Heart left ventricle (tissue), 16 donors: ENCODE results near the gene ASB1. TPM values are rescaled to one million over a fixed set of nuclear protein-coding genes. Genes with fewer than 3 reads are reported as not detected.

Source experiments
- ATAC-seq, 4 donors: fragments of 200-7000 bp; cut with Tn5 transposase; one replicate each; pipeline ENCODE4 v1.9.1; 2020 to 2022; ENCODE audit warnings: moderate library complexity in 4 of 4, mild to moderate bottlenecking in 3 of 4, moderate number of reproducible peaks in 1 of 4
- DNase-seq, 5 donors: peaks; one replicate each; pipeline ENCODE4 v3.0.0-alpha.2; 2020
- H3K27ac ChIP-seq, 12 donors: fragments of 200-600 bp; sonication (generic) in 4 of 12; one replicate each; pipeline versions ENCODE4 v1.5.0 to v1.8.0; 2016 to 2022; ENCODE audit warnings: mild to moderate bottlenecking in 2 of 12
- H3K27me3 ChIP-seq, 9 donors: fragments of 200-600 bp; sonication (generic) in 2 of 9; one replicate each; pipeline versions ENCODE4 v1.5.1 to v1.8.0; 2016 to 2022; ENCODE audit warnings: mild to moderate bottlenecking in 3 of 9
- H3K36me3 ChIP-seq, 9 donors: fragments of 200-600 bp; sonication (generic) in 2 of 9; one replicate each; pipeline versions ENCODE4 v1.5.0 to v1.8.0; 2018 to 2022; ENCODE audit warnings: mild to moderate bottlenecking in 2 of 9
- H3K4me1 ChIP-seq, 12 donors: fragments of 200-600 bp; sonication (generic) in 4 of 12; one replicate each; pipeline versions ENCODE4 v1.5.0 to v1.8.0; 2016 to 2022; ENCODE audit warnings: mild to moderate bottlenecking in 3 of 12
- H3K4me3 ChIP-seq, 12 donors: fragments of 200-600 bp; sonication (generic) in 4 of 12; one replicate each; pipeline versions ENCODE4 v1.5.0 to v1.8.0; 2017 to 2022; ENCODE audit warnings: mild to moderate bottlenecking in 9 of 12, moderate library complexity in 4 of 12
- H3K9me3 ChIP-seq, 12 donors: fragments of 200-600 bp; sonication (generic) in 4 of 12; one replicate each; pipeline versions ENCODE4 v1.5.0 to v1.8.0; 2016 to 2022; ENCODE audit warnings: mild to moderate bottlenecking in 1 of 12
- CTCF ChIP-seq, 12 donors: fragments of 200-600 bp; sonication (generic) in 4 of 12; IDR thresholded peaks; one replicate each; pipeline versions ENCODE4 v1.5.0 to v1.8.0; 2018 to 2022; ENCODE audit warnings: antibody characterized with exemption in 12 of 12, mild to moderate bottlenecking in 5 of 12
- POLR2A ChIP-seq, 2 donors: fragments of 450-650 bp; IDR thresholded peaks; one replicate each; pipeline ENCODE4 v1.6.1; 2017; ENCODE audit warnings: antibody characterized with exemption in 2 of 2, mild to moderate bottlenecking in 2 of 2, moderate library complexity in 2 of 2
- WGBS, 4 donors: extraction: QIAGEN DNeasy Blood & Tissue Kit in 2 of 4; methylation state at CpG; one replicate each; pipeline versions ENCODE4 v1.1.5 to v1.1.7; 2013 to 2018; 5-methylcytosine and 5-hydroxymethylcytosine counted together
- intact Hi-C, 10 donors: fragments of 100-400 bp; cut with DNase I; formaldehyde crosslinking; loops; one replicate each; pipeline versions ENCODE4 v1.11.1 to v1.14.2; 2022
- polyA plus RNA-seq, 2 donors: library from polyadenylated mRNA; stranded (reverse); fragments of 200-250 nt; gene quantifications; one replicate each; pipeline ENCODE4 v1.2.3, GENCODE V29; 2013
- total RNA-seq, 9 donors: library from RNA; depleted of rRNA in 2 of 9; stranded (reverse); fragments of >200 nt in 2 of 9; fragmentation: NEBNext Ultra II Directional in 3 of 9; extraction: Animal tissue kit (Norgen Biotek cat#: 25700) in 3 of 9; gene quantifications; one replicate each; pipeline versions ENCODE4 v1.1.0 to v1.2.4, GENCODE V29; 2016 to 2023
- donor health status: ischemic (EF 13 %, LVEDD 7.1; RV severe dilation, severe dysfunction).
- donor health status: healthy with polysubstance abuse.
- donor health status: DM: no; HTN: yes; CAD: no.
- donor health status: DM: no; HTN: no; CAD: no.
- donor health status: ischemic (EF 25% LVEDD 6.9; RV normal size, moderate dysfunction).
- donor health status: ischemic (EF 25% LVEDD 5.7; RV mildly dilated, moderate dysfunction).
- donor health status: healthy.
- donor health status: DM: yes; HTN: yes; CAD: no.
- donor health status: ischemic (EF 35%, LVEDD 5.7; RV mildly dilated, moderate dysfunction).
- donor health status: nonischemic (EF 11% LVEDD 7.7; RV severe dilation, severe dysfunction).
- donor health status: DM: yes; HTN: yes; CAD: no.
- donor health status: PGD.
- donor health status: ischemic (EF 29% LVEDD 5.4; RV normal size, mild dysfunction).
- donor health status: nonischemic (EF 23%, LVEDD 6.1; RV moderate dilation, normal function).

ASB1 gene
- total and polyA plus RNA-seq, 11 donors = 31.8 to 57.5 (median 46.7) TPM

- DNase-seq (no peak), ATAC-seq (no peak)
- H3K4me1 ChIP-seq = no peaks in the 10 kb centered on the region
- H3K9me3 ChIP-seq = no peaks in the 10 kb centered on the region
- peaks cover 0 to 21% (median 0%) of the 10 kb centered on the region in 9 donors for H3K27me3 ChIP-seq
- H3K36me3 ChIP-seq = no peaks in the 10 kb centered on the region
- intact Hi-C loops = no loop called here
- TF ChIP-seq CTCF (IDR thresholded peaks at IDR 0.05) = no peak
- TF ChIP-seq POLR2A (IDR thresholded peaks at IDR 0.05) = no peak
- H3K27ac ChIP-seq = no peak overlapping the region
- WGBS, 4 donors = 70 to 78% (median 72%) methylated on average over 18 of the region's 18 CpGs
- H3K4me3 ChIP-seq = no peak overlapping the region
These were observed 67.3 kb downstream of the ASB1 start for GRCh38 chr2:238493880-238494572.

DNA sequence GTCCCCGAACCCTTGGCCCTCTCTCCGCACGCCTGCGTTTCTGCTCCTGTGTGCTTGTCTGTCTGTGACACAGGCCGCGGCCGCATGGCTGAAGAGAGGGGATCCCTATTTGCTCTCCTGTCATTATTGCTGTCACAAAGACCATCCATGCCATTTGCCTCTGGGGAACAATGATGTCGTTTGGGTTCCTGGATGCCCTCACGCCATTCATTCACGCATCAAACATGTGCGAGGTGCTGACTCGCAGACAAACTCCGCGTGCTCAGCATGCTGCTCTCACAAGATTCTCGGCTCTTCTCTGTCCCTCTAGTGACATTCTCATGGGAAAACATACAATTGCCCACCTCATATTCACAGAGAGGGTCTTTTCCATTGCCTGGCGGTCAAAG lies 67.8 kb downstream of the ASB1 start:
- Histone ChIP-seq H3K27ac (no peak overlapping the region), H3K27me3 (peaks cover 0 to 21% (median 0%) of the 10 kb centered on the region in 9 donors), H3K4me3 (no peak overlapping the region), H3K9me3 (no peaks in the 10 kb centered on the region), H3K36me3 (no peaks in the 10 kb centered on the region), H3K4me1 (no peaks in the 10 kb centered on the region)
- peak in 1 of 5 donors; percentile 52 for DNase-seq
- intact Hi-C loops = no loop called here
- TF ChIP-seq CTCF (IDR thresholded peaks at IDR 0.05) = no peak
- 83 to 91% (median 89%) methylated on average over 16 of the region's 16 CpGs for WGBS, 4 donors
- ATAC-seq = no peak

DNA sequence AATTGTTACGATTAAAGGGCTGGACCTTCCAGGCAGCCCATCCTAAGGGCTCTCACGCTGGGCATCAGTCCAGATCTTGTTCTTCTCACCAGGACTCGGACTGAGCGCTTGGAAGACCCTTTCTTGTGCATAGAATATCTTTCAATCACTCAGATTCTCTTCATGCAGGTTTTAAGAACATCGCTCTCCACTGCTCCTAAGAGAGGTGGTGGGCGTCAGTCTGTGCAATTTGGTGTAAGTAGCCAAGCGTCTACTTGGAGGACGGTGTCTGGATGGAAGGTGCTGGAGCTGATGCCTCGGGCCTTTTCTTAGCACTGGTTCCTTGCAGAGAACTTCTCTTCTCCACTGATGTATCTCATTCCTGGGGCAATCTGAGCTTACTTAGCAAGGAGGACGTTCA lies 68.7 kb downstream of the ASB1 start:
- TF ChIP-seq POLR2A (IDR thresholded peaks at IDR 0.05) = no peak
- TF ChIP-seq CTCF (IDR thresholded peaks at IDR 0.05) = no peak
- Histone ChIP-seq H3K9me3 (no peaks in the 10 kb centered on the region), H3K27ac (no peak overlapping the region), H3K4me1 (no peaks in the 10 kb centered on the region), H3K36me3 (no peaks in the 10 kb centered on the region), H3K27me3 (peaks cover 0 to 21% (median 0%) of the 10 kb centered on the region in 9 donors), H3K4me3 (no peak overlapping the region)
- no peak for DNase-seq
- WGBS, 4 donors = 88 to 93% (median 90%) methylated on average over 10 of the region's 10 CpGs
- ATAC-seq = no peak
- intact Hi-C loops = no loop called here

DNA sequence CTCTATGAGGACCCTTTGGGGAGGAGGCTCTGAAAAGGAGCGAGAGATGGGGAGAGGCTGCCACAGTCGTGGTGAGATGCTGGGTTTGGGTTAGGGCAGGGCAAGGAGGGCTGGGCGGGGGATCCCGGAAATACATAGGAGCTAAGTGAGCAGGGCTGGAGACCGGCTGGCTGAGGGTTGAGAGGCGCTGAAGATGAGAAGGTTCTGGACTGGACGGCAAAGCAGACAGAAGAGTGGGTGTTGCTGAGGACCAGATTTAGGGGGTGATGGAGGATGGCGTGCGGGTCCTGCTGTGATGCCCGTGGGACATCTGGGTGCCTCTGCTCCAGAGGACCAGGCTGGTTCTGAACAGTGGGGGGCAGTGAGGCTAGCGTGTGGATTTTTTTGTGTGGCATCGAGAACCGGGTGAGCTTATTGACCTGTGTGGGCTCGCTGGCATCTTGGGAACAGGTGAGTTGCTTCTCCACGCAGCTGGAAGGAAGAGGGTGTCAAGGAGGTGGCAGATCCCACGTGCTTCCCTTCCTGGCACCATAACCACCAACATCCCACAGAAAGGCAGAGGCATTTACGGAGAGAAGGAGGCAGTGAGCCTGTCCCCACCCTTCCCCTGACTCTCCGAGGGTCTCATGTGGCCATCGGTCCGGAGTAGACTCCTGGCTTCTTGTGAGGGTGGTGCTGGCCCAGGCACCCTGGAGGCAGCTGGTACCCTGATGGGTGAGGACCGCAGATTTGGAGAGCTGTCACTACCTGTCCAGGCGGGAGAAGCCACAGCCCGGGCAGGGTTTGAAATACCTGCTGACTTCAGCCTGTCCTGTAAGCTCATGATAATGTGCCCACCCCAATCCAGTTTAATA lies 70.3 kb downstream of the ASB1 start:
- no peak overlapping the region for H3K27ac ChIP-seq
- DNase-seq (peak in 1 of 5 donors; percentile 46), ATAC-seq (no peak)
- H3K9me3 ChIP-seq = no peaks in the 10 kb centered on the region
- no peak for TF ChIP-seq POLR2A (IDR thresholded peaks at IDR 0.05)
- no peak for TF ChIP-seq CTCF (IDR thresholded peaks at IDR 0.05)
- 87 to 89% (median 88%) methylated on average over 16 to 23 of the region's 23 CpGs for WGBS, 4 donors
- H3K27me3 ChIP-seq = peaks cover 0 to 21% (median 0%) of the 10 kb centered on the region in 9 donors
- no peaks in the 10 kb centered on the region for H3K4me1 ChIP-seq
- no peaks in the 10 kb centered on the region for H3K36me3 ChIP-seq
- intact Hi-C loops = no loop called here
- no peak overlapping the region for H3K4me3 ChIP-seq
